ENCODE results near the gene CAPRIN2.

The CAPRIN2 gene, protein sequence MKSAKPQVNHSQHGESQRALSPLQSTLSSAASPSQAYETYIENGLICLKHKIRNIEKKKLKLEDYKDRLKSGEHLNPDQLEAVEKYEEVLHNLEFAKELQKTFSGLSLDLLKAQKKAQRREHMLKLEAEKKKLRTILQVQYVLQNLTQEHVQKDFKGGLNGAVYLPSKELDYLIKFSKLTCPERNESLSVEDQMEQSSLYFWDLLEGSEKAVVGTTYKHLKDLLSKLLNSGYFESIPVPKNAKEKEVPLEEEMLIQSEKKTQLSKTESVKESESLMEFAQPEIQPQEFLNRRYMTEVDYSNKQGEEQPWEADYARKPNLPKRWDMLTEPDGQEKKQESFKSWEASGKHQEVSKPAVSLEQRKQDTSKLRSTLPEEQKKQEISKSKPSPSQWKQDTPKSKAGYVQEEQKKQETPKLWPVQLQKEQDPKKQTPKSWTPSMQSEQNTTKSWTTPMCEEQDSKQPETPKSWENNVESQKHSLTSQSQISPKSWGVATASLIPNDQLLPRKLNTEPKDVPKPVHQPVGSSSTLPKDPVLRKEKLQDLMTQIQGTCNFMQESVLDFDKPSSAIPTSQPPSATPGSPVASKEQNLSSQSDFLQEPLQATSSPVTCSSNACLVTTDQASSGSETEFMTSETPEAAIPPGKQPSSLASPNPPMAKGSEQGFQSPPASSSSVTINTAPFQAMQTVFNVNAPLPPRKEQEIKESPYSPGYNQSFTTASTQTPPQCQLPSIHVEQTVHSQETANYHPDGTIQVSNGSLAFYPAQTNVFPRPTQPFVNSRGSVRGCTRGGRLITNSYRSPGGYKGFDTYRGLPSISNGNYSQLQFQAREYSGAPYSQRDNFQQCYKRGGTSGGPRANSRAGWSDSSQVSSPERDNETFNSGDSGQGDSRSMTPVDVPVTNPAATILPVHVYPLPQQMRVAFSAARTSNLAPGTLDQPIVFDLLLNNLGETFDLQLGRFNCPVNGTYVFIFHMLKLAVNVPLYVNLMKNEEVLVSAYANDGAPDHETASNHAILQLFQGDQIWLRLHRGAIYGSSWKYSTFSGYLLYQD

DNA sequence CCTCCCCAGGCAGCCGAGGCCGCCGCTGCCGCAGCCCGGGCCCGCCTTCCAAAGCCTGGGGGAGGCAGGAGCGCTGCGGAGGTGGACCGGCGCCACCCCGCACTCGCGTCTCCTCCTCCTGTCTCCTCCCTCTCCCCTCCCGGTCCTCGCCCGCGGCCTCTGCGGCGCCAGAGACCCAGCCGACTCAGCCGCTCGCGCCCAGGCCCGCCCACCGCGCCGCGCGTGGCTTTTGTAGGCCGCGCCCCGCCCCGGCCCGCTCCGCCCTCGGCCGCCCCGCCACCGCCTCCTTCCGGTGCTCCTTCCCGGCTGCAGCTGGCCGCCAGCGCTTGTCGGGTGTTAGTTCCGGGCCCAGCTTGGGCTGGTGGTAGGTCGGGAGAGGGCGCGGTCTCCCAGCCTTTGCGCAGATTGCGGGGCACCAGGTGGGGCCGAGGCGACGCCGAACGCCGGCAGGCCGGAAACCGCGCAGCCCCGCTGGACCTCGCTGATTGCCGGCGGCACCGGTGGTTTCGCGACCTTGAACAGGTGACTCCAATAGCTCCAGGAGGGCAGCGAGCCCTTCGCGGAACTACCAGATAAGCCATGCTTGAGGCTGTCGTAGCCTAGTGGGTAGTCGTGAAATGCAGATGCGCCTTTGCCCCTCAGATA, at the start of gene CAPRIN2:
CAPRIN2 (minus strand) TSS at position 202 of the 645 bp plus-strand sequence. CDS start 1,431 bp downstream, outside the sequence.
- DNase-seq (ENCODE audit: low spot score), result peak; percentile 98

DNA sequence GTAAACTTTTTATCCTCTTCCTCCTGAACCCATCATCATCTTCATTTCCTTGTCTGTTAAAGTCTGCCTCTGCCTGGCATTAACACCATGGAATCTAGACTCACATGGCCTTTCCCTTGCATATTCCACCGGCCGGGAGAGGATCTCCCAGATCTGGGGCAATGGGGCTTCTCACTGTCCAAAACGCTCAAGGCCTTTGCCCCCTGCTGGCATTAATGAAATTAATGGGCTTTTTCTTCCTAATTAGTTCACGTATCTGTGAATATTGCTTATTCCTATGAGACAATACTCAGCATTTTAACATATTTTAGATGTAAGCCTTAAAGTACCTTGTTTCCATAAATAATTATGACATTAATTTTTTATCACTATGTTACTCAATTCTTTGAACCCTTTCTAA, 42.9 kb upstream of the CAPRIN2 start:
- DNase-seq (ENCODE audit: low spot score), result no peak

DNA sequence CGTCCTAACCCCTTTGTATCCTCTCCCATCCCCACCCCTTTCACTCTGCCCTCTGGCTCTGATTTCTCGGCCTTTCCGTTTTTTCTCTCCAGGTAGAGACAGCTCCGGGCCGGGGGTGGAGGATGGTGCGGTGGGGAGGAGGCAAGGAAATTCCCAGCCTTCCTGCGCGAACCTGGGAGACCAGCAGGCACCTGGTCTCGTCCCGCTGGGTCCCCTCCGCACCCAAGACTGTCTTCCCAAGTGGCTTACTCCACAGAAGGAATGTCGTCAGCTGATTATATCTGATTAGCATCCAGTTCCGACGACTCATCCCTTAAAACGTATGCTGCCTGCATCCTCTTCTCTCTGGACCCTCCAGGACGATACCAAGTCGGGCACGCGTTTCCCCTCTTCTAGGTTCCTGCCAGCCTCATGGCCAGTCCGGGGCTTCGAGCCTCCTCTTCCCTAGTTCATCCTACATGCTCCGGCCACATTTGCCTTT, 42.2 kb upstream of the CAPRIN2 start:
- DNase-seq (ENCODE audit: low spot score), result no peak

DNA sequence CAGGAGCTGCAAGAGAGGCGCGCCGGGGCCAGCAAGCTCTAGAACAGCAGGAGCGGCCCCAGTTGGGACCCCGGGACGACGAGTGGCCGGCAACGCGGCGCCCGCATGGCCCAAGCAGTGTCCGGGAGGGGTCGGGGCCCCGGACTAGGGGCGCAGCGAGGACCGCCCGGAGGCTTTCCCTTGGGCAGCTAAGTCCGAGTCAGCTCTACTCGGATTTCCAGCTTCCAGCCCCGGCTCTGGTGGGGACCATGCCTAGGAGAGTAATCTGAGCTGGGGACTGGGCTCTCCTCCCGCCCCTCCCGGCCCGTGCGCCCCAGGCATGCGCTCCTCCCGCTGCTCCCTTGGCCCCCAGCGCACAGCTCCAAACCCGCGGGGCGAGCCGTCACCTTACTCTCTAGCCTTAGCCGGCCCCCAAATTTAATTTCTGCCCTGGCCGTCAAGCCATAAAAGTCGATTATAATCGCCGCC, 41.6 kb upstream of the CAPRIN2 start:
- peak; percentile 71 for DNase-seq (ENCODE audit: low spot score)

DNA sequence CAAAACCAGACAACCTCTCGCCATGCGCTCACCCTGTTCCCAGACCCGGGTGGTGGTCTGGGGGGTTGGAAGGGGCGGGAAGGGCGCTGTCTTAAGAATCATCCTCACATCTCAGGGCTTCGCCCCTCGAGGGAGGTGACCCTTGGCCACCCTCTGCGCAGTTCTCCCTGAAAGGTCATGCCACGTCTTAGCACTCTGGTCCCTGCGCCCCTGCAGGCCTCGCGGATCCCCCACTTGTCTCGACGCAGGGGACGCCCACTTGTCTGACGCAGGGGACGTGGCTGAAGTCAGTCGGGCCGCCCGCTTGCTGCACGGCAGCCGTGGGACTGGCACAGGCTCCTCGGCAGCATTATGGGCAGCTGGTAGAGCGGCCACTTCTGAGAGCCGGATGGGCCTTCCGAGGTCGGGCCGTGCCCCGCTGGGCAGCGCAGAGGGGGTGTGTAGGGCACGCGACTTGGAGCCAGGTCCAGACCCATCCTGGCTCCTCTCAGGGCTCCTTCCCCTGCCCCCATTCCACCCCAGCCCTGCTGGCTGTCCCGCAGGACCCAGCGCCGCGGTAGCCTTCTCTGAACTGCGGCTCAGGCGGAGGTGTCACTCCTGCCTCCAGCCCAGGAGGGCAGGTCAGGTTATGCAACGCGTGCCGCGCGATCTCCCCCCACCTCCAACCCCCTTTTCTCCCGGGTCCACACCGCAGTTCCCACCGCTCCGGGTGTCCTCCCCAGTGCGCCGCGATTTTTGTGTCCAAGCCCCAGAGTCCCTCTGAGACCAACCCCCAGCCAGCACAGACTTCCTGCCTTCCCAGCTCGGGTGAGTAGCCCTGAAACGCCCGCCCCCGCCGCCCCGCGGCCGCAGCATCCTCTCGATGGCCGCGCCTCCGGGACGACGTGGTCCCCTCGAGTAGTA, 40.9 kb upstream of the CAPRIN2 start:
- DNase-seq (ENCODE audit: low spot score), result peak; percentile 80

DNA sequence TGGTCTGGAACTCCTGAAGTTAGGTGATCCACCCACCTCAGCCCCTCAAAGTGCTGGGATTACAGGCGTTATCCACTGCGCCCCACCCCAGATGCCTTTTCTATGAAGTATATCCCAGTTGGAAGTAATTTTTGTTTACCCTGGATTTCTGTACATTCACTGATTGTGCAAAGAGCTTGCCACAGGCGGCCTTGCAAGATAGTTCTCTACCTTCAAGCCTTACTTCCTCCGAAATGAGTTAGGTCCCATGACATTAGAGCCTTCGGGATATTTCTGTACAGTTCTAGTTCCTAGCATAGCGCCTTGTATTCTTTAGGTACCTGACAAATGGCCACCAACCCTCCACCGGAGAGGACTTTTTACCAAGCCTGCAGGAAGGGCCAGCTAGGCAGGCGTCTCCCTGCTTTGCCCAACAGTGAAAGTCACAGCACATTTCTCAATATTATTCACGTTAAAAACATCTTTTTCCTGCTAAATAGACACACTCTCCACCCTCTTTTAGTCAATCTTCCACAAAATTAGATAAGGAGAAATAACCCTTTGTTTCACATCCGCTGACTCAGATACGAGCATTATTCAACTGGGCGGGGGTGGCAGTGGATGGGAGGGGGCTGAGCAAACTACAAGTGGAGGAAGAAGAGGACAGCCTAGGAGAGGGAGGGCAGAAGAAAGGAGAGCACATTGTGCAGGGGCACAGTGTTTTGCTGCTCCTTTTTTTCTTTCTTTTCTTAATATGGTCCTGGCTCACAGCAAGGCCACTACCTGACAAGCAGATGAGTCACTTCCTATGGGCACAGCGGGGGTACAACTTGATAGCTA, 40.0 kb upstream of the CAPRIN2 start:
- no peak for DNase-seq (ENCODE audit: low spot score)

DNA sequence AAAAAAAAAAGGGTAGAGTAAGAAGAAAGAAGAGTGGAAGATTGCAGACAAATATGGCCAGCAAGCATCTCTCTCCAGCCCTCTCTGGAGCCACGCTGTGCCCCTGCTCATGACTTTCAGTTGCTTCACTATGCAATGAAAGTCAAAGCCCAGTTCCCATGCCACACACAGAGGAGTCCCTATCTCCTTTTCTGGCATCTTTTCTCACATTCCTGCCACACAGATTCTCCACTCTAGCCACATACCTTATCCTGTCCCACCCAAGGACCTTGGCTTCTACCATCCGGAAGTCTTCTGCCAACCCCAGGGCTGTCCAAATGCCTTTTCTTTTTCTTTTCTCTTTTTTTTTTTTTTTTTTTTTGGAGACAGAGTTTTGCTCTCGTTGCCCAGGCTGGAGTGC, 39.3 kb upstream of the CAPRIN2 start:
- DNase-seq (ENCODE audit: low spot score), result no peak

DNA sequence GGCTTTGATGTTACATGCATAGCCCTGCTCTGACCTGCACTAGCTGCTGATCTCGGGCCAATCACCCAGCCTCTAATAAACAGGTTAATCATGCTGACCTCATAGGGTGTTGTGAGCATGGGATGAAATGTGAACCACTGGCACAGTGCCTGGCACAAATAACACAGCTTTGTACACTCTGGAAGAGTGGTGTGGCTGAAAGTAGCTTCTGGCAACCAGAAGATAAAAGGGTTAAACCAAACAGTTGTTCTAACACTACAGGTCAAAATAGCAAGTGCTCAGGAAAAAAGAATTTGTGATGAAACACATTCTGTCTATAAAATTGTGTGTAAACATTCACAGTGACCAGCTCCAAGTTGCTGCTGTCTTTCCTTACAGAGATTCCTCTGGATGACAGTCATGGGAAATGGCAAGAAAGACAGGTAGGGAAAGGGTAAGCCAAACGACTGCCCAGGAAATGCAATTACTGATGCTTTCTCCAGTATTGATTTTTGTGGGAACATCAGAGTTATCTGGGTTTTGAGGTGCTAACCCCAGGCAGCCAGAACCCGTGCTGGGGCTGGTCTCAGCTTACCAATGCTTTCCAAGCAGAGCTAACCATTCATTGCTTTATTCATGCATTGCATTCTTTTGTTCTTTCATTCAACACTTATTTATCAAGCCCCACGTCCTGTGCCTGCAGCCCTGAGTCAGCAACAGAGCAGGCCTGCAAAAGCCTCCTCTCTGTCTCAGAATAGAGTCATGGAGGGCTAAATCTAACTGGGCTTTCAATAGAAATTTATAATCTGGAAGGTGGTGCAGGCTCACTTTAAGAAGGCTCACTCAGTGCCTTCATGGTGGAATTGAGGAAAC, 38.1 kb upstream of the CAPRIN2 start:
- DNase-seq (ENCODE audit: low spot score), result no peak

DNA sequence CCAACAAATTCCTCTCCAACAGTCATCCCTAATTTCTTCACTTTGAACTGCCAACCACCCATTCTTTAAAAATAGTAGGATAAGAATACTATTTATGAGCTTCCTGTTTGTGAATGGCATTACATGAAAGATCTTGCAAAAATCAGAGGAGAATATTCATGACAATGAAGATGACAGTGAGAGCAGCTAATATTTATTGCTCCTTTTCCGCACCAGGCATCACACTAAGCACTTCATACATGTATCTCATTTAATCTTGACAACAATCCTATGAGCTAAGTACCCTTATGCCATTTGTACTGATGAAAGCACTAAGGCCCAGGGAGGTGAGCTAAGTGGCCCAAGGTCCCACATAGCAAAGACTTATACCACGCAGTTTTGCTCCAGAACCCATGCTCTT, 37.3 kb upstream of the CAPRIN2 start:
- no peak for DNase-seq (ENCODE audit: low spot score)

DNA sequence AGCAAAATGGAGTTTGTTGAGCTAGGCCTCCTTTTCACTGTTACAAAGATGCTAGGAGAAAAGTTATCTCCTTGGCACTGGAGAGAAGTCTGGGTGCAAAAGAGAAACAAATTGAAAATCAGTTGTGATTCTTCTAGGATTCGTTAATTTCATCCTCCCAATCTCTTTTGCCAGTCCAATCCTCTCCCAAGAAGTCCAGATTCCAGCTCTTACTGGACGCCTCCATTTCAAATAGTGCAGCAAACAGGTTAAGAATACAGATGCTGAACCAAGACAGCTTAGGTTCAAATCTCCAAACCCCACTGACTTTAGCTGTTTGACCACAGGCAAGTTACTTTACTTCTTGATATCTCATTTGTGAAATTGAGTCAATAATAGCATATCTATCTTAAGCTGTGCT, 34.0 kb upstream of the CAPRIN2 start:
- DNase-seq (ENCODE audit: low spot score), result no peak

DNA sequence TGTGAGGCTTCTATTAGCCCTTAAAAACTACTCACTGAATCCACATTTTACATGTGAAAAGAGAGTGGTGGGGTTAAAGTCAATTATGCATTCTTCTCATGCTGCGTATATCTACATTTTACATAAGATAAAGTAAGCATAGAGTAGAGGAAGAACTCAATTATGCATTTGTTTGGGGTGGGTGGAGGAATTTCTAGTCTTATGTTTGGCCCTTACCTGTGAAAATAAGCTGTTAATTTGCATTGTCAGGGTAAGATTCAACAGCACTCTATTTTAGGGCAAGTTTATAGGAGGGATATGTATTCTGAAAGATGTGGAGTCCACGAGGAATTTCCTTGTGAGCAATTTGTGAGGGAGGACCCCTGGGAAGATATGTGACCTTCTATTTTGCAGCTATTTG, 30.9 kb upstream of the CAPRIN2 start:
- DNase-seq (ENCODE audit: low spot score), result no peak

DNA sequence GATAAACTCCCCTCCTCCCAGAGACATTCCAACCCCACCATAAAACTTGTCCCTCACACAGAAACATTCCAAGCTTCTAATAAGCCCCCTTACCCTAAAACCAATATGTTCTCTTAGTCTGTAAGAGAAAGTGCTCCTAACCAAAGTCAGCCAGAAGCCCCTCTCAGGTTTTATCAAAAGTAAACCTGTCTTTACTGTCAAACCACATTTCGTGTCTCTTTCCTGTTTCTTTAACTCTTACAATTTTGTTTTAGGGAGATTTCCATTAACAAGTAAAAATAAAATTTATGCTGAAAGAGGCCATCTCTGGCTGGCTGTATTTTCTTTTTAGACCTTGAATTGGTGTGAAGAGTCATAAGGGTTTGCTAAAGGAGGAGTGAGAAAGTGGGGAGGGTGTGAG, 29.8 kb upstream of the CAPRIN2 start:
- no peak for DNase-seq (ENCODE audit: low spot score)

DNA sequence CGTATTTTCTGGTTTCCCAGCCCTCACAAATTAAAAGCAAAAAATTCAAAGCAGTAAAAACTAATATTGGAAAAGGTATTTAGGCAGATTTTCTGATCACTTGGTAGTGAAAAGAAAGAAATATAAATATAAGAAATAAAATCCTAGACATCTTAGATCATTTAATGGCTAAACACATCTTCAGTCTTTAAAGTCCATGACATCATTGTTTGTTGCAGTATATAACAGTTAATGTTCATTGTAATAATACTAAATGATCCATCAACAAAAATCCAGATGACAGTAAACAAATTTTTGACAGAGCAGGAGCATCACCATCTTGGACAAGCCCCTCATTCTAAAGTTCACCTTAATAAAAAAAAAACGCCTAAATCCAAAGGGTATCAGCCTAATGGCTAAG, 29.2 kb upstream of the CAPRIN2 start:
- DNase-seq (ENCODE audit: low spot score), result no peak

DNA sequence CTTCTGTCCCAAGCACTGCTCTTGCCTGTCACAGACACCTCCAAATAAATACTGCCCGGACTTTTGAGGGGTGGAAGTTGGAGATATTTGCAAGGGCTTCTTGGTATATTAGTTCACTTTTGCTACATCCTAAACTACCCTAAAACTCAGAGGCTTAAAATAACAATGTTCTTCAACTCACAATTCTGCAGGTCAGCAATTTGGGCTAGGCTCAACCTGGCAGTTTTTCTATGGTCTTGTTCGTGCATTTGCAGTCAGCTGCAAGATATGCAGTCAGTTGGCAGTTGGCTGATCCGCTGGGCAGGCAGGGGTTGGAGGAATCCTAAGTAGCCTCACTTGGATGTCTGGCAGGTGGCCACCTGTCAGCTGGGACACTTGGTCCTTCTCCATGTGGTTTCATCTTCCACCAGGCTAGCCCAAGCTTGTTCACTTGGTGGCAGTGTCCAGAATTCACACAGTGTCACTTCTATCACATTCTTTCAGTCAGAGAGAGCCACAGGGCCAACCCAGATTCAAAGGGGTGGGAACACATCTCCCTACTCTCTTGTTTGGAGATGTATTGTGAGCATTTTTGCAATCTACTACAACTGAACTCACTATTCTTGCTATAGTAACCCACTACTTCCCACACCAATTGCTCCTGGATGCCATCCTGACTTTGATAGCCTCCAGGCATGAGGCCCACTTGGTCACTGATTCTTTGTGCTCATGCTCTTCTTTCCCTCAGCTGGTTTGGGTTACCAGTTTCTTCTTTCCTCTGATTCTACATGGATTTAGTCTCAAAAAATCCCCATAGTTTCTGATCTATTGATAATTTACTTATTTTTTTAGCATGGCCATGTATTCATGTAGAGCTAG, 27.8 kb upstream of the CAPRIN2 start:
- no peak for DNase-seq (ENCODE audit: low spot score)

DNA sequence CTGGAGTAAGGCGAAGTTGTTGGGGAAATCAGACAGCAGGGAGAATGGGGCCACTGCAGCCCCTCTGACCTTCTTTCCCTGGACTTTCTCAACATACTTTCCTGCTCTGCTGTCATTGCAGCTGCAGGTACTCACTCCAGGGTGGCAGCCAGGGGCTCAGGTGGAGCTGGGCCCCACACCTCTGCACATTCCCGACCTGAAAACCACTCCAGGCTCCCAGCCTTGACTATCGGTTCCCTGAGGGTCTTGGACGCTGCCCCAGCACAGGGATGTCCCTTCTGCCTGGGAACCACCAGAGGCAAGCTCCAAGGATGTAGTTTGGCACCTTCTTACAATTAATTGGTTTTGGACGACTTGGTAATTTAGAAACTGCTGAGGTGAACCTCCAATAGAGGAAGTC, 24.8 kb upstream of the CAPRIN2 start:
- no peak for DNase-seq (ENCODE audit: low spot score)

DNA sequence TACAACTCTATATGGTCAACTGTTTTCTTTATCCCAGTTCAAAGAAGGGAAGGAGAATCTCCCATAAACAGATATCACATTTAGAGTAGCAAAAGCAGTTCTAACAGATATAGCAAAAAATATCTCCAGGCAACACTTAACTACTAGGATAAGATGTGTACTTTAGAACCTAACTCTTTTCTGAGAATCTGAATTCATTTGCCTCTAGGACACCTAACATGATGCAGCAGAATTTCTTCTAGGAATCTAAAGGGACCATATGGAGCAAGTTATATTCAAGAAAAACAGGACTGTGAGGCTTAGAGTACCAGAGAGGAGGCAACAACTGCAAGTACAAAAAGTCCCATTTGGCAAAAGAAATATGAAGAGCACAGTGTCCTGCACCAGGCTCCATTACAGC, 24.4 kb upstream of the CAPRIN2 start:
- DNase-seq (ENCODE audit: low spot score), result no peak

DNA sequence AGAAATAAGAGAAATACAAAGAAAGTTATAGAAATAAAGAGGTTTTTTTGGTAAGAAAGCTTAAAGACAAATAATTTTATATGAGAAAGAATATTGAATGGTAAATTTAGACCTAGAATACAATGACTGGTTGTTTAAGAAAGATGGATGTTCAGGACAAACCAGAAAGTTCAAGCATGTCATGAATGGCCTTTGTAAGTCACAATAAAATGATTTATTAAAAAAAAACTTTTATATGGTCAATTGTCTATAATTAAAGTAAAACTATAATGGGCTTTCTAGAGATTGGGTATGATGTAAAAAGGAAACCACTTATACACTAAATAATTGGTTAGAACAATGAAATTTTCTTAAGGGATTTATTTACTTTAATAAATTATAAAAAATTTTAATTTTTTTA, 19.8 kb upstream of the CAPRIN2 start:
- no peak for DNase-seq (ENCODE audit: low spot score)

DNA sequence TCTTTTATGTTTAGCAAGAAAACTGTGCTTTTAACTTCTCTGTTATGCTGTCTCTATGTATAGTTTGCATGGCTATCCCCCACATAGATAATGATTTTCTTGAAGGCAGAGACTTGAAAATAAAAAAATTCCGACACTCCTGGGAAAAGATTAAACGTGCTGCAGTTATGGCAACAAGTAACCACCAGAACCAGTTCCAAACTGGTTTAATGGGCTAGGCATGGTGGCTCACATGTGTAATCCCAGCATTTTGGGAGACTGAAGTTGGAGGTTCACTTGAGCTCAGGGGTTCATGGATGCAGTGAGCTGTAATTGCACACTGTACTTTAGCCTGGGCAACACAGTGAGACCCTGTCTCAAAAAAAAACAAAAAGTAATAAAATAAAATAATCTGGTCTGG, 15.1 kb upstream of the CAPRIN2 start:
- no peak for DNase-seq (ENCODE audit: low spot score)

Data from left forelimb (tissue), 1 donor.